Colonic mucosa (tissue), 4 donors: ENCODE data around the gene OPCML. TPM values are rescaled to one million over a fixed set of nuclear protein-coding genes. Genes with fewer than 3 reads are reported as not detected.

Experiments
- DNase-seq: peaks from one replicate; pipeline ENCODE4 v3.0.0-alpha.2; 2020
- H3K27ac ChIP-seq: fragments of 200-600 bp; one replicate; pipeline ENCODE4 v1.8.0; 2021
- H3K27me3 ChIP-seq: fragments of 200-600 bp; one replicate; pipeline ENCODE4 v1.8.0; 2021
- H3K36me3 ChIP-seq: fragments of 200-600 bp; one replicate; pipeline ENCODE4 v1.8.0; 2021
- H3K4me1 ChIP-seq: fragments of 200-600 bp; one replicate; pipeline ENCODE4 v1.8.0; 2021; ENCODE audit warnings: mild to moderate bottlenecking
- H3K4me3 ChIP-seq: fragments of 200-600 bp; one replicate; pipeline ENCODE4 v1.8.0; 2021
- H3K9ac ChIP-seq, 2 donors: one replicate each; pipeline ENCODE4 v1.7.0; 2013; ENCODE audit warnings: control low read depth in 2 of 2, low read depth in 2 of 2, low read length in 2 of 2
- H3K9me3 ChIP-seq: fragments of 200-600 bp; one replicate; pipeline ENCODE4 v1.8.0; 2021
- CTCF ChIP-seq: fragments of 200-600 bp; IDR thresholded peaks from one replicate; pipeline ENCODE4 v1.8.0; 2022; ENCODE audit warnings: antibody characterized with exemption, mild to moderate bottlenecking
- intact Hi-C: fragments of 100-400 bp; cut with DNase I; formaldehyde crosslinking; loops from one replicate; pipeline ENCODE4 v1.14.1; 2022
- total RNA-seq, 2 donors: library from RNA; stranded (reverse); fragmentation: NEBNext Ultra II Directional in 1 of 2; extraction: Animal tissue kit (Norgen Biotek cat#: 25700) in 1 of 2; gene quantifications; one replicate each; pipeline ENCODE4 v1.2.1, GENCODE V29; 2021
- donor health status: healthy.
- donor health status: DM: no; HTN: no; CAD: no.
- donor health status: DM: no; HTN: no; CAD: no.

OPCML gene
- total RNA-seq, 2 donors from 2014 or later, result 0.08 TPM; not detected in 1

GRCh38 chr11:132365650-132366049, 1166.7 kb downstream of the OPCML start:
- H3K27me3 ChIP-seq, result no peaks in the 10 kb centered on the region
- DNase-seq, result no peak
- no peak overlapping the region for H3K4me3 ChIP-seq
- H3K9me3 ChIP-seq, result no peaks in the 10 kb centered on the region
- H3K36me3 ChIP-seq, result no peaks in the 10 kb centered on the region
- H3K9ac ChIP-seq, result no peak overlapping the region
- no peaks in the 10 kb centered on the region for H3K4me1 ChIP-seq
- H3K27ac ChIP-seq, result no peak overlapping the region
- TF ChIP-seq CTCF, result no peak
- intact Hi-C loops, result no loop called here
